Measurements from ENCODE around the gene RBFOX2. TPM values are rescaled to one million over a fixed set of nuclear protein-coding genes. Genes with fewer than 3 reads are reported as not detected.
A peak's percentile ranks its signal among the peaks of the same experiment; 100 is the strongest.

The RBFOX2 gene
- total and polyA plus RNA-seq, 2 of the 13 experiments (the other 11 are each of a cell fraction or from before 2014, with no cell fraction given): 37.3 to 40.4 TPM

GRCh38 chr22:35971456-35972119 lies 57.0 kb downstream of the RBFOX2 start (continued):
- 0 out of 2 replicates have a peak, but pooled peaks have one; percentile 60 for TF ChIP-seq ZNF710 (CRISPR knock-in tag; IDR thresholded peaks at IDR 0.05; ENCODE audit: borderline replicate concordance)
- TF ChIP-seq GABPB1 (CRISPR knock-in tag; IDR thresholded peaks at IDR 0.05): peak; percentile 30; the same call in 1 of the 2 replicates
- 0 out of 2 replicates have a peak, but pooled peaks have one; percentile 39 for TF ChIP-seq FOXO1 (CRISPR knock-in tag; IDR thresholded peaks at IDR 0.05)
- TF ChIP-seq ETV5 (CRISPR knock-in tag; IDR thresholded peaks at IDR 0.05; ENCODE audit: borderline replicate concordance): peak; percentile 79; the same call in 1 of the 2 replicates
- peak; percentile 95 for TF ChIP-seq PATZ1 (CRISPR knock-in tag; IDR thresholded peaks at IDR 0.05)
- TF ChIP-seq FOXP1 (IDR thresholded peaks at IDR 0.05): no peak
- TF ChIP-seq FOXP1 (CRISPR knock-in tag; IDR thresholded peaks at IDR 0.05): peak; percentile 40; the same call in 1 of the 2 replicates
- TF ChIP-seq ZHX2 (IDR thresholded peaks at IDR 0.05; ENCODE audit: low read depth): no peak
- TF ChIP-seq ZHX2 (CRISPR knock-in tag; IDR thresholded peaks at IDR 0.05; ENCODE audit: borderline replicate concordance): no peak
- TF ChIP-seq AHDC1 (CRISPR knock-in tag; IDR thresholded peaks at IDR 0.05; ENCODE audit: borderline replicate concordance): 0 out of 2 replicates have a peak, but pooled peaks have one; percentile 17
